K562 (cell line): ENCODE results near the gene FOXK2. TPM values are rescaled to one million over a fixed set of nuclear protein-coding genes. Genes with fewer than 3 reads are reported as not detected.

ENCODE experiments used
- ATAC-seq: fragments of 200-7000 bp; cut with Tn5 transposase; 3 replicates; pipeline ENCODE4 v1.9.1; 2020; ENCODE audit warnings: moderate library complexity
- BruUV-seq: library from RNA; stranded (reverse); fragments of 400-500 nt; replicated peaks from 2 replicates; lab custom pipeline; 2021; lab: Mats Ljungman, UMichigan
- CTCF ChIA-PET: fragments of 300-600 bp; formaldehyde crosslinking; extraction: SDS; loops from one replicate; lab custom pipeline; 2021; ENCODE audit warnings: low intra/inter-chr PET ratio; lab: Yijun Ruan, JAX
- POLR2A ChIA-PET: fragments of 300-600, 350-650 bp; sonication (Branson Sonifier 250); formaldehyde crosslinking; extraction: SDS; loops from one replicate; lab custom pipeline; 2021; ENCODE audit warnings: antibody characterized with exemption, inconsistent platforms; lab: Yijun Ruan, JAX
- DNase-seq, 4 experiments: peaks; one replicate each; pipeline versions ENCODE4 v3.0.0 to v3.0.0-alpha.2; 2011 to 2018; ENCODE audit warnings: low spot score in 3 of 4, mixed read lengths in 3 of 4; ENCODE audit errors: extremely low read depth in 1 of 4
- FAIRE-seq: peaks from 2 replicates; lab custom pipeline; 2011; peaks lifted over from hg19 to GRCh38; lab: Jason Lieb, UNC
- H2AFZ ChIP-seq: 2 replicates; pipeline ENCODE4 v1.6.0; 2011; ENCODE audit warnings: low read depth, low read length, control low read depth, inconsistent platforms
- H3K27ac ChIP-seq: fragments of 200-600 bp; 3 replicates; pipeline ENCODE4 v1.8.0; 2011; ENCODE audit warnings: low read depth, mild to moderate bottlenecking, control low read depth, inconsistent platforms, low read length, moderate library complexity, mixed read lengths; ENCODE audit errors: extremely low read depth
- H3K27me3 ChIP-seq, 2 experiments: fragments of 300-600 bp in 1 of 2; 2 replicates in 1 of 2; 3 replicates in 1 of 2; pipeline versions ENCODE4 v1.6.0 to v1.8.0; 2011; ENCODE audit warnings: inconsistent platforms in 2 of 2, low read length in 2 of 2, mild to moderate bottlenecking in 1 of 2, mixed read lengths in 1 of 2, moderate library complexity in 1 of 2; ENCODE audit not compliant: control insufficient read depth in 2 of 2, insufficient read depth in 2 of 2
- H3K36me3 ChIP-seq: fragments of 300-600 bp; 3 replicates; pipeline ENCODE4 v1.8.0; 2011; ENCODE audit warnings: mild to moderate bottlenecking, low read length, inconsistent platforms; ENCODE audit not compliant: control insufficient read depth, insufficient read depth
- H3K4me1 ChIP-seq, 2 experiments: fragments of 200-600 bp in 1 of 2; replicated peaks in 1 of 2; 2 replicates in 1 of 2; 3 replicates in 1 of 2; pipeline versions ENCODE4 v1.5.1 to v1.8.0; 2011; ENCODE audit warnings: inconsistent platforms in 2 of 2, low read length in 2 of 2, mild to moderate bottlenecking in 1 of 2, mixed read lengths in 1 of 2, moderate library complexity in 1 of 2; ENCODE audit not compliant: control insufficient read depth in 2 of 2, insufficient read depth in 2 of 2
- H3K4me2 ChIP-seq: 2 replicates; pipeline ENCODE4 v1.6.1; 2011; ENCODE audit warnings: low read length, control low read depth, inconsistent platforms, mixed read lengths; ENCODE audit not compliant: insufficient read depth
- H3K4me3 ChIP-seq: fragments of 200-600 bp; sonication (generic), shearing (Covaris generic); 2 replicates; pipeline ENCODE4 v1.5.1; 2016; ENCODE audit warnings: control low read depth, inconsistent platforms
- H3K79me2 ChIP-seq: fragments of 200-600 bp; 3 replicates; pipeline ENCODE4 v1.8.0; 2011; ENCODE audit warnings: low read length, inconsistent platforms; ENCODE audit not compliant: control insufficient read depth, insufficient read depth
- H3K9ac ChIP-seq, 2 experiments: 2 replicates each; pipeline versions ENCODE4 v1.6.0 to v1.6.1; 2011; ENCODE audit warnings: low read depth in 2 of 2, low read length in 2 of 2, control low read depth in 1 of 2, inconsistent platforms in 1 of 2, mild to moderate bottlenecking in 1 of 2, mixed read lengths in 1 of 2; ENCODE audit not compliant: insufficient read depth in 1 of 2
- H3K9me1 ChIP-seq: one replicate; pipeline ENCODE4 v1.6.0; 2011; ENCODE audit warnings: inconsistent platforms, mild to moderate bottlenecking, low read length, moderate library complexity; ENCODE audit not compliant: control insufficient read depth, insufficient read depth
- H3K9me3 ChIP-seq: replicated peaks from 2 replicates; pipeline ENCODE4 v1.5.1; 2011; ENCODE audit warnings: low read depth, low read length, inconsistent platforms; ENCODE audit not compliant: control insufficient read depth, insufficient read depth
- H4K20me1 ChIP-seq: replicated peaks from 2 replicates; pipeline ENCODE4 v1.6.1; 2011; ENCODE audit warnings: low read length, inconsistent platforms, mixed read lengths; ENCODE audit not compliant: control insufficient read depth, insufficient read depth
- FOSL1 ChIP-seq: fragments of 200-800 bp; sonication (Bioruptor generic); conservative IDR thresholded peaks from 2 replicates; pipeline ENCODE4 v1.6.1; 2016; ENCODE audit warnings: missing genetic modification characterization, missing compliant biosample characterization
- POLR2G ChIP-seq: fragments of 200-400 bp; formaldehyde crosslinking; IDR thresholded peaks from 2 replicates; pipeline ENCODE4 v1.6.1; 2017; ENCODE audit warnings: low read depth, mild to moderate bottlenecking, antibody characterized with exemption, low read length, moderate library complexity
- RNF219 ChIP-seq: fragments of 250-450 bp; sonication (Bioruptor Pico); IDR thresholded peaks from 2 replicates; pipeline ENCODE4 v1.5.0; 2022; ENCODE audit warnings: mild to moderate bottlenecking
- ZNF316 ChIP-seq: fragments of 450-650 bp; IDR thresholded peaks from 2 replicates; pipeline ENCODE4 v1.6.1; 2016
- ZNF75A ChIP-seq: fragments of 450-650 bp; formaldehyde crosslinking; IDR thresholded peaks from 2 replicates; pipeline ENCODE4 v1.4.0; 2020; ENCODE audit warnings: mild to moderate bottlenecking
- WGBS: fragments of 100-300 bp; shearing (Covaris generic); methylation state at CpG from one replicate; pipeline ENCODE4 v1.1.6; 2016; ENCODE audit warnings: low coverage, mixed read lengths; ENCODE audit not compliant: insufficient coverage; ENCODE audit errors: missing lambda C conversion rate; 5-methylcytosine and 5-hydroxymethylcytosine counted together
- in situ Hi-C: fragments of 300-500 bp; cut with MboI; formaldehyde crosslinking; loops from 4 replicates; pipeline ENCODE4 v1.15.0; 2018; ENCODE audit warnings: inconsistent platforms, mixed read lengths
- intact Hi-C: fragments of 100-400 bp; cut with micrococcal nuclease; formaldehyde crosslinking; loops from 2 replicates; pipeline ENCODE4 v1.14.2; 2022
- polyA plus RNA-seq, 8 experiments: library from polyadenylated mRNA; depleted of rRNA in 4 of 8; stranded (reverse) in 5 of 8; unstranded in 3 of 8; fragments of >200 nt; fragmentation: Nextera tagmentation in 2 of 8; fragmentation: Illumina TruSeq in 1 of 8; extraction: Ambion mirVana in 2 of 8; extraction: Trizol in 1 of 8; gene quantifications; 2 replicates each; pipeline versions ENCODE4 v1.2.1 to v1.2.3, GENCODE V29; 2011 to 2014; ENCODE audit warnings: inconsistent platforms in 1 of 8, missing spikeins in 1 of 8
- total RNA-seq, 7 experiments: library from RNA; depleted of rRNA in 6 of 7; stranded (reverse); fragments of >200 nt in 6 of 7; fragmentation: Illumina TruSeq in 2 of 7; extraction: Trizol in 2 of 7; gene quantifications; 2 replicates each; pipeline versions ENCODE4 v1.2.1 to v1.2.3, GENCODE V29; 2011 to 2021; ENCODE audit warnings: low replicate concordance in 1 of 7

FOXK2 gene
- total and polyA plus RNA-seq, 9 of the 15 experiments (the other 6 are each of a cell fraction or from before 2014, with no cell fraction given): 3.0 to 86.0 (median 44.1) TPM

GRCh38 chr17:82605939-82606600 is 86.5 kb downstream of the FOXK2 start:
- ChIA-PET CTCF (no interaction called here), POLR2A (interaction anchor here (0.8 kb wide), 1 partner anchor 71 kb away, joined by 3 read pairs; no protein-coding TSS in a partner anchor)
- Histone ChIP-seq H3K9ac (no peak overlapping the region), H4K20me1 (no peaks in the 10 kb centered on the region), H3K9me3 (peaks cover 2% of the 10 kb centered on the region; the same call in 1 of the 2 replicates), H3K9me1 (no peaks in the 10 kb centered on the region), H2AFZ (no peak overlapping the region), H3K36me3 (peaks cover 54% of the 10 kb centered on the region; the same call in 2 of the 3 replicates), H3K27ac (no peak overlapping the region), H3K4me3 (no peak overlapping the region), H3K4me2 (no peak overlapping the region), H3K79me2 (no peaks in the 10 kb centered on the region), H3K4me1 (peaks cover 2 to 7% of the 10 kb centered on the region in 2 experiments), H3K27me3 (no peaks in the 10 kb centered on the region)
- in situ Hi-C loops (no loop called here), intact Hi-C loops (no loop called here)
- BruUV-seq: no TSS peak
- no peak for DNase-seq
- WGBS: 88% methylated on average over 16 of the region's 16 CpGs
- FAIRE-seq: no peak
- TF ChIP-seq ZNF75A (CRISPR knock-in tag): peak; percentile 88
- TF ChIP-seq FOSL1 (tag): no peak
- no peak for TF ChIP-seq RNF219
- TF ChIP-seq POLR2G: 0 out of 2 replicates have a peak, but pooled peaks have one; percentile 34
- no peak for TF ChIP-seq ZNF316
- no peak for ATAC-seq
